GM19035 (cell line): ENCODE results near the gene RICTOR.
"Not testable (repeated sequence)": the region's sequence is repeated elsewhere in the genome, so short reads cannot be mapped to it uniquely, and the experiment has no call there.

Experiments used
- ATAC-seq: cut with Tn5 transposase; IDR thresholded peaks from one replicate; pipeline ENCODE4 v1.9.1; 2021; ENCODE audit not compliant: unreplicated experiment

The RICTOR gene

GRCh38 chr5:39015743-39016586, 58.2 kb downstream of the RICTOR start:
- ATAC-seq: no peak

GRCh38 chr5:39014561-39014960, 59.6 kb downstream of the RICTOR start:
- no peak for ATAC-seq

- no peak for ATAC-seq
These were observed 60.3 kb downstream of the RICTOR start for GRCh38 chr5:39013938-39014337.

GRCh38 chr5:39010958-39011357, 63.2 kb downstream of the RICTOR start:
- ATAC-seq: not testable (repeated sequence)

GRCh38 chr5:39009981-39010380, 64.2 kb downstream of the RICTOR start:
- ATAC-seq: no peak

- ATAC-seq: no peak
These were observed 64.9 kb downstream of the RICTOR start for GRCh38 chr5:39009280-39009679.

- no peak for ATAC-seq
These were observed 67.5 kb downstream of the RICTOR start for GRCh38 chr5:39006650-39007049.

- no peak for ATAC-seq
These were observed 68.5 kb downstream of the RICTOR start for GRCh38 chr5:39005566-39006232.

GRCh38 chr5:39001683-39002082, 72.5 kb downstream of the RICTOR start:
- ATAC-seq: no peak

- no peak for ATAC-seq
These were observed 75.2 kb downstream of the RICTOR start for GRCh38 chr5:38999037-38999436.

- ATAC-seq: no peak
These were observed 76.6 kb downstream of the RICTOR start for GRCh38 chr5:38997591-38997990.

GRCh38 chr5:38996123-38996522, 78.1 kb downstream of the RICTOR start:
- ATAC-seq: no peak

GRCh38 chr5:38994324-38994927, 79.8 kb downstream of the RICTOR start:
- ATAC-seq: no peak

GRCh38 chr5:38989974-38990719, 84.1 kb downstream of the RICTOR start:
- not testable (repeated sequence) for ATAC-seq

- ATAC-seq: no peak
These were observed 88.2 kb downstream of the RICTOR start for GRCh38 chr5:38985909-38986452.

- no peak for ATAC-seq
These were observed 94.7 kb downstream of the RICTOR start for GRCh38 chr5:38979535-38979934.

- no peak for ATAC-seq
These were observed 96.2 kb downstream of the RICTOR start for GRCh38 chr5:38978036-38978435.

GRCh38 chr5:38968665-38969064, 105.5 kb downstream of the RICTOR start:
- ATAC-seq: no peak

GRCh38 chr5:38961691-38962090, 112.5 kb downstream of the RICTOR start:
- no peak for ATAC-seq

- no peak for ATAC-seq
These were observed 120.7 kb downstream of the RICTOR start for GRCh38 chr5:38953426-38954012.

- ATAC-seq: no peak
These were observed 125.7 kb downstream of the RICTOR start for GRCh38 chr5:38948501-38948900.
